ENCODE measurements around the gene BAG5. TPM values are rescaled to one million over a fixed set of nuclear protein-coding genes. Genes with fewer than 3 reads are reported as not detected.

BAG5 gene
- total and polyA plus RNA-seq, 7 donors = 13.2 to 27.1 (median 18.6) TPM

DNA sequence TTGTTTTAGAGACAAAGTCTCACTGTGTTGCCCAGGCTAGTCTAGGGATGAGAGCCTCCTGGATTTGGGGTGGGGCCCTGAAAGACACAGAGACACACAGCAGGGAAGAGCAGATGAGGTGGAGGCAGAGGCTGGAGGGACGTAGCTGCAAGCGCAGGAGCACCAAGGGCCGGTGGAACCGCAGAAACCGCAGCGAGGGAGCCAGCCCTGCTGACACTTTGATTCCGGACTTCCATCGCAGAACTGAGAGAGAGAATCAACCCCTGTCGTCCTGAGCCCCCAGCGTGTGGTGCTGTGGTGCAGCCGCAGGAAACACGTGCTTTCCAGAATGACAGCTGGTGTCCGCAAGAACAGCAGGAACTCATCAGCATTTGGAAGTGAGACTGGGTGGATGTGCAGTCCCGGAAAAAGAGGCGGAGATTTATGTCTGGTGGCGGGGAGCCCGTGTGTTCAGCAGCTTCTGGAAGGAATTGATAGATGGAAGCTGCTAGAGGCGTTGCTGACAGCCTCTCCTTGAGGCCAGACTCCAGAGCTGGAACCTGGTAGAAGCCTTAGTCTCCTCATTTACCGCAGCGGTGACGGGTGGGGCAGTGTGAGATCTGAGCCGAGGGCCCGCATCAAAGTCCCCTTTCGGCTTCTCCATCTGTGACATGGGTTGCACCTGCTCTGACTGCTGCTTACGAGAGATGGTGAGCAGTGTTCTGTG is 44.7 kb upstream of the BAG5 start:
- Histone ChIP-seq H3K4me1 (peaks cover 0 to 22% (median 18%) of the 10 kb centered on the region in 4 donors), H3K27ac (peak overlapping the region in 2 of 4 donors; percentile 42 to 49), H3K4me3 (peak overlapping the region in 3 of 4 donors; percentile 13 to 30 (median 26)), H3K27me3 (peaks cover 0 to 12% (median 6%) of the 10 kb centered on the region in 3 donors), H3K9me3 (peaks cover 0 to 7% (median 4%) of the 10 kb centered on the region in 4 donors), H3K36me3 (no peaks in the 10 kb centered on the region)
- 2% methylated on average over 25 of the region's 25 CpGs for WGBS, 2 donors
- peak; percentile 92 for DNase-seq
- intact Hi-C loops (cut with DNase I) = no loop called here
- TF ChIP-seq, protein P1, sequence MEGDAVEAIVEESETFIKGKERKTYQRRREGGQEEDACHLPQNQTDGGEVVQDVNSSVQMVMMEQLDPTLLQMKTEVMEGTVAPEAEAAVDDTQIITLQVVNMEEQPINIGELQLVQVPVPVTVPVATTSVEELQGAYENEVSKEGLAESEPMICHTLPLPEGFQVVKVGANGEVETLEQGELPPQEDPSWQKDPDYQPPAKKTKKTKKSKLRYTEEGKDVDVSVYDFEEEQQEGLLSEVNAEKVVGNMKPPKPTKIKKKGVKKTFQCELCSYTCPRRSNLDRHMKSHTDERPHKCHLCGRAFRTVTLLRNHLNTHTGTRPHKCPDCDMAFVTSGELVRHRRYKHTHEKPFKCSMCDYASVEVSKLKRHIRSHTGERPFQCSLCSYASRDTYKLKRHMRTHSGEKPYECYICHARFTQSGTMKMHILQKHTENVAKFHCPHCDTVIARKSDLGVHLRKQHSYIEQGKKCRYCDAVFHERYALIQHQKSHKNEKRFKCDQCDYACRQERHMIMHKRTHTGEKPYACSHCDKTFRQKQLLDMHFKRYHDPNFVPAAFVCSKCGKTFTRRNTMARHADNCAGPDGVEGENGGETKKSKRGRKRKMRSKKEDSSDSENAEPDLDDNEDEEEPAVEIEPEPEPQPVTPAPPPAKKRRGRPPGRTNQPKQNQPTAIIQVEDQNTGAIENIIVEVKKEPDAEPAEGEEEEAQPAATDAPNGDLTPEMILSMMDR (IDR thresholded peaks at IDR 0.05) = peak in 1 of 4 experiments; percentile 29
- TF ChIP-seq POLR2AphosphoS5 (IDR thresholded peaks at IDR 0.05) (peak; percentile 79 to 89 (median 86)), POLR2A (IDR thresholded peaks at IDR 0.05) (no peak), EP300 (IDR thresholded peaks at IDR 0.05) (no peak)

- Histone ChIP-seq H3K36me3 (no peaks in the 10 kb centered on the region), H3K27ac (no peak overlapping the region), H3K4me3 (no peak overlapping the region), H3K9me3 (no peaks in the 10 kb centered on the region), H3K4me1 (peaks cover 0 to 22% (median 18%) of the 10 kb centered on the region in 4 donors), H3K27me3 (peaks cover 0 to 12% (median 6%) of the 10 kb centered on the region in 3 donors)
- intact Hi-C loops (cut with DNase I) = no loop called here
- TF ChIP-seq, protein P1 (IDR thresholded peaks at IDR 0.05) = no peak
- TF ChIP-seq POLR2A (IDR thresholded peaks at IDR 0.05) (no peak), EP300 (IDR thresholded peaks at IDR 0.05) (no peak), POLR2AphosphoS5 (IDR thresholded peaks at IDR 0.05) (no peak)
- WGBS, 2 donors = 93 to 95% methylated on average over 5 of the region's 5 CpGs
- no peak for DNase-seq
Observed at GRCh38 chr14:103604620-103605019, 42.2 kb upstream of the BAG5 start.

DNA sequence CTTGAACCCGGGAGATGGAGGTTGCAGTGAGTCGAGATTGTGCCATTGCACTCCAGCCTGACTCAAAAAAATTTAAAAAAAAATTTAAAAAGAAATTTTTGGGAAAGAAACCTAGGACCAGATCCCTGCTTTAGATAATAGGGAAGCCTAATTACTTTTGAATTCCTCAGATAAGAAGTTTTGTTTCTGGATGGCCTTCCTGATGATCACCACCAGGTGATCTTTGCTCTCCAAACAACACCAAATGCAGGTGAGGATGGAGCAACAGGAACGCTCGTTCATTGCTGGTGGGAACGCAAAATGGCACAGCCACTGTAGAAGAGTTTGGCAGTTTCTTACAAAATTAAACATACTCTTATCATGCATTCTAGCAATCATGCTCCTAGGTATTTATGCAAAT is 38.0 kb upstream of the BAG5 start:
- no peak for DNase-seq
- Histone ChIP-seq H3K36me3 (no peaks in the 10 kb centered on the region), H3K27me3 (no peaks in the 10 kb centered on the region), H3K27ac (no peak overlapping the region), H3K9me3 (no peaks in the 10 kb centered on the region), H3K4me1 (peaks cover 0 to 1% (median 0%) of the 10 kb centered on the region in 4 donors), H3K4me3 (no peak overlapping the region)
- 96 to 97% methylated on average over 5 of the region's 5 CpGs for WGBS, 2 donors
- TF ChIP-seq POLR2A (IDR thresholded peaks at IDR 0.05) (no peak), POLR2AphosphoS5 (IDR thresholded peaks at IDR 0.05) (no peak), EP300 (IDR thresholded peaks at IDR 0.05) (no peak)
- TF ChIP-seq, protein P1 (IDR thresholded peaks at IDR 0.05) = no peak
- intact Hi-C loops (cut with DNase I) = no loop called here

DNA sequence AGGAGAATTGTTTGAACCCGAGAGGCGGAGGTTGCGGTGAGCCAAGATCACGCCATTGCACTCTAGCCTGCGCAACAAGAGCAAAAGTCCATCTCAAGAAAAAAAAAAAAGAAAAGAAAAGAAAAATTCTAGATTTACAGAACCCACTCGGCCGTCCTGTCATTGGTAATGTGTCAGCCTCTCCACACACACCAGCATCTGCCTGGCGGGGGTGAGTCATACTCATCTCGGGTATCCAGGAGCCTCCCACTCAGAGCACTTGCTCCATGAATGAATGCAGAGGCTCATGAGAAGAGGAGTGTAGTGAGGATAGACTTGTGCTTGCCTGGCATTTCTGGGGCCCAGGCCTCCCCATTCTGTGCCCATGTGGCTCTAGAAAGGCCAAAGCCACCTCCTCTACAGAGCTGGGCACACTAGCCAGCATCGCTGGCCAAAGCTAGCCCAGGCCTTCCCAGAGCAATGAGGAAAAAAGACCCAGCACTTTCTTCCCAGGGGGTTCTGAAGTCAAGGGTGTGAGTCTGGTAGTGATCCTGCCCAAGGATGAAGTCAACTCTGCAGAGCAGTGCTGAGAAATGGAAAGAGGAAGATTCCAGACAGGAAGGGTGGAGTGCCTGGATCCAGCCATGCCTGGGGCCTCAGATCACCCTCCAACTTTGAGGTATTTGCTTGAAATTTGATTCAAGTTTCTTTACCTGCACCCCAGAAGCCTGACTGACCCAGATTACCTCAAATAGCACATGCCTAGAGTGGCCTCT is 35.3 kb upstream of the BAG5 start:
- H3K27ac ChIP-seq = no peak overlapping the region
- H3K4me3 ChIP-seq = no peak overlapping the region
- 90 to 94% methylated on average over 10 of the region's 10 CpGs for WGBS, 2 donors

DNA sequence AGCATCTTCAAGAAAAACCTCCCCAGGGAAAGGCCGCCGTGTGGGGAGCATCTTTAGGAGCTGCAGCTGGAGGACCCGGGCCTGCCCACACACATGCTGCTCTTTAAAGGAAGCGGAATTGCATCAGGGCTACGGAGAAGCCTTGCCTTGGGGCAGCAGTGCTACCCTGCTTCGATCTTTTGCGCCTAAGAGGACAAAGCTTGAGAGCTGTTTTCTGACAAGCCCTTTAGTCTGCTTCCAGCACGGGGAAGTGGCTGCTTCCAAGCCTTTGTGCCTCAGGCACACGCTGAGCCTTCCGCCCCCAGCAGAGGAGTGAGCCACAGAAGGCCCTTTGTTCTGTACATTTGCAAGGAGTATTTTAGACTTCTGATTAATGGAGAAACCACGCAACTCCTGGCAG is 31.8 kb upstream of the BAG5 start:
- Histone ChIP-seq H3K27ac (peak overlapping the region in 3 of 4 donors; percentile 55 to 62 (median 57)), H3K4me1 (peaks cover 0 to 4% (median 1%) of the 10 kb centered on the region in 4 donors), H3K4me3 (no peak overlapping the region), H3K27me3 (no peaks in the 10 kb centered on the region), H3K36me3 (peaks cover 0 to 18% (median under 1%) of the 10 kb centered on the region in 4 donors), H3K9me3 (no peaks in the 10 kb centered on the region)
- WGBS, 2 donors = 84% methylated on average over 9 to 11 of the region's 11 CpGs
- intact Hi-C loops (cut with DNase I) = no loop called here
- DNase-seq = peak; percentile 74
- peak in 3 of 4 donors; percentile 18 to 36 (median 34) for TF ChIP-seq POLR2AphosphoS5 (IDR thresholded peaks at IDR 0.05)
- no peak for TF ChIP-seq EP300 (IDR thresholded peaks at IDR 0.05)
- TF ChIP-seq POLR2A (IDR thresholded peaks at IDR 0.05) = no peak
- TF ChIP-seq, protein P1 (IDR thresholded peaks at IDR 0.05) = no peak

More for the DNA sequence above, 35.3 kb upstream of the BAG5 start:
- TF ChIP-seq EP300 (IDR thresholded peaks at IDR 0.05) = no peak
- intact Hi-C loops (cut with DNase I) = no loop called here
- H3K36me3 ChIP-seq = no peaks in the 10 kb centered on the region
- H3K4me1 ChIP-seq = peaks cover 0 to 4% (median 1%) of the 10 kb centered on the region in 4 donors
- DNase-seq = no peak
- no peaks in the 10 kb centered on the region for H3K9me3 ChIP-seq
- no peaks in the 10 kb centered on the region for H3K27me3 ChIP-seq

All from sigmoid colon (tissue), 7 donors.